WERI-Rb-1 (cell line): Measurements from ENCODE around the gene AXL.

Source experiments
- DNase-seq: peaks from one replicate; pipeline ENCODE4 v3.0.0-alpha.2; 2020
- H3K27ac ChIP-seq: fragments of 250-450 bp; sonication (Bioruptor Pico); 2 replicates; pipeline ENCODE4 v1.5.1; 2020; ENCODE audit warnings: mild to moderate bottlenecking, moderate library complexity
- H3K27me3 ChIP-seq: fragments of 250-450 bp; sonication (Bioruptor Pico); 2 replicates; pipeline ENCODE4 v1.5.1; 2021; ENCODE audit warnings: mild to moderate bottlenecking, low read depth, moderate library complexity; ENCODE audit not compliant: insufficient read depth, severe bottlenecking
- H3K36me3 ChIP-seq: fragments of 250-450 bp; sonication (Bioruptor Pico); 2 replicates; pipeline ENCODE4 v1.5.1; 2020; ENCODE audit warnings: mild to moderate bottlenecking, moderate library complexity
- H3K4me3 ChIP-seq: 2 replicates; pipeline ENCODE4 v1.5.1; 2011; ENCODE audit warnings: low read depth, mild to moderate bottlenecking, control low read depth, low read length
- H3K9me3 ChIP-seq: fragments of 250-450 bp; sonication (Bioruptor Pico); 2 replicates; pipeline ENCODE4 v1.5.1; 2021; ENCODE audit warnings: mild to moderate bottlenecking, moderate library complexity; ENCODE audit not compliant: severe bottlenecking
- TF ChIP-seq, protein P1 (sequence below): IDR thresholded peaks from 2 replicates; pipeline ENCODE4 v1.5.1; 2011; ENCODE audit warnings: low read depth, mild to moderate bottlenecking, control low read depth, inconsistent platforms, low read length

AXL gene

DNA sequence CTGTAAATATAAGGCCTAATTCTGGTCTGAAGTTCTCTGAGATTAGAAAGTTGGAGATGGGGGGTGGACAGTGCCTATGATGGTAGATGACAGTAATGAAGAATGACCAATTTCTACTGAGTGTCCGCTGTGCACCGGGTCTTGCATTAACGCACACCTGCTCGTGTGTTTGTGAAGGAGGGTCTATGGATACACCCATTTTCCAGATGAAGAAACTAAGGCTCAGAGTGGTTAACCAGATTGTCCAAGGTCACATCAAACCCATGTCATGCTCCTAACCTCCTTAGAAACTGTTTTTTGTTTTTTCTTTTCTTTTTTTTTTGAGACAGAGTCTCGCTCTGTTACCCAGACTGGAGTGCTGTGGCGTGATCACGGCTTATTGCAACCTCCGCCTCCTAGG, 13.7 kb downstream of the AXL start:
- H3K27me3 ChIP-seq = no peaks in the 10 kb centered on the region
- no peak overlapping the region for H3K4me3 ChIP-seq
- no peak overlapping the region for H3K27ac ChIP-seq
- H3K9me3 ChIP-seq = no peaks in the 10 kb centered on the region
- no peak for DNase-seq
- no peaks in the 10 kb centered on the region for H3K36me3 ChIP-seq
- TF ChIP-seq, protein P1, sequence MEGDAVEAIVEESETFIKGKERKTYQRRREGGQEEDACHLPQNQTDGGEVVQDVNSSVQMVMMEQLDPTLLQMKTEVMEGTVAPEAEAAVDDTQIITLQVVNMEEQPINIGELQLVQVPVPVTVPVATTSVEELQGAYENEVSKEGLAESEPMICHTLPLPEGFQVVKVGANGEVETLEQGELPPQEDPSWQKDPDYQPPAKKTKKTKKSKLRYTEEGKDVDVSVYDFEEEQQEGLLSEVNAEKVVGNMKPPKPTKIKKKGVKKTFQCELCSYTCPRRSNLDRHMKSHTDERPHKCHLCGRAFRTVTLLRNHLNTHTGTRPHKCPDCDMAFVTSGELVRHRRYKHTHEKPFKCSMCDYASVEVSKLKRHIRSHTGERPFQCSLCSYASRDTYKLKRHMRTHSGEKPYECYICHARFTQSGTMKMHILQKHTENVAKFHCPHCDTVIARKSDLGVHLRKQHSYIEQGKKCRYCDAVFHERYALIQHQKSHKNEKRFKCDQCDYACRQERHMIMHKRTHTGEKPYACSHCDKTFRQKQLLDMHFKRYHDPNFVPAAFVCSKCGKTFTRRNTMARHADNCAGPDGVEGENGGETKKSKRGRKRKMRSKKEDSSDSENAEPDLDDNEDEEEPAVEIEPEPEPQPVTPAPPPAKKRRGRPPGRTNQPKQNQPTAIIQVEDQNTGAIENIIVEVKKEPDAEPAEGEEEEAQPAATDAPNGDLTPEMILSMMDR = no peak

DNA sequence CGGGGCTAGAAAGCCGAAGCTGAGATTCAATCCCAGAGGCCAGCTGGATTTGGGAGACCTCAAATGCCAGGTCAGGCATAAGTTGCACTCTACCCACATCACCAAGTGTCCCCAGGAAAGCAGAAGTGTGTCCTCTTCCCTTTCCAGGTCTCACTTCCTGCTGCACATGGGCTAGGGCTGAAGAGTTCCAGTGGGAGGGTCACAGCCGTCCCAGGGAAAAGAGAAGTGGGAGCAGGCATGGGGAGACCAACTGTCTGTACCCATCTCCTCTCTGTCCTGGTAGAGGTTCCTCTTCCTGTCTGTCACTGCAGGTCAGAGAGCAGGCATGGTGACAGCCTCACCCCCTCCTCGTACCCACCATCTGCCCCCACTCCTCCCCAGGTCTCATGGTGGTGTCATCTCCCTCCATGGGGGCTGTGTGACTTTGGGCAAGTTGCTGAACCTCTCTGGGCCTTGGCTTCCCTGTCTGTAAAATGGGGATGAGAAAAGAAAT, 14.8 kb downstream of the AXL start:
- Histone ChIP-seq H3K36me3 (no peaks in the 10 kb centered on the region), H3K9me3 (no peaks in the 10 kb centered on the region), H3K27ac (no peak overlapping the region), H3K27me3 (no peaks in the 10 kb centered on the region), H3K4me3 (no peak overlapping the region)
- no peak for DNase-seq
- TF ChIP-seq, protein P1 = no peak

DNA sequence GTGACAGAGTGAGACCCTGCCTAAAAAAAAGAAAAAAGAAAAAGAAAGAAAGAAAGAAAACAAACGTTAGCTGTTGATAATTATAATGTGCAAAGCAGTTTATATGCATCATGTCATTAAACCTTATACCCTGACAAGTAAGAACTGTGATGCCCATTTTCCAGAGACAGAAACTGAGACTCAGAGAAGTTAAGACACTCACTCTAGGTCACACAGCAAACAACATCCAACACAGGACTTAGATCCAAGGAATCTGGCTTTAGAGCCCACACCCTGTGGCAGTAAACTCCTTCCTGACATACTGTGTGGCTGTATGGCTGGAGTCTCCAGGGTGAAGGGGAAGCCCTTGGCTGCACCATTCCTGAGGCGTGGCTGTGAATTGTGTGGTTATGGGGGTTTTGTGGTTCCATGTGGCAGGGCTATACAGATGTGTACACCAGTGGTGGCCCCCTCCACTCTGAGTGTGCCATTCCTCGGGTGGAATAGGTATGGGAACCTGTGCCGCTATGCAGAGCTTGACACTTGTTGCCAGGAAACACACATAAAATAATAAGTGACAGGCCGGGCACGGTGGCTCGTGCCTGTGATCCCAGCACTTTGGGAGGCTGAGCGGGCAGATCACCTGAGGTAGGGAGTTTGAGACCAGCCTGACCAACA, 15.6 kb downstream of the AXL start:
- no peaks in the 10 kb centered on the region for H3K9me3 ChIP-seq
- H3K36me3 ChIP-seq = no peaks in the 10 kb centered on the region
- no peaks in the 10 kb centered on the region for H3K27me3 ChIP-seq
- H3K4me3 ChIP-seq = no peak overlapping the region
- H3K27ac ChIP-seq = no peak overlapping the region
- TF ChIP-seq, protein P1 = no peak
- DNase-seq = no peak

DNA sequence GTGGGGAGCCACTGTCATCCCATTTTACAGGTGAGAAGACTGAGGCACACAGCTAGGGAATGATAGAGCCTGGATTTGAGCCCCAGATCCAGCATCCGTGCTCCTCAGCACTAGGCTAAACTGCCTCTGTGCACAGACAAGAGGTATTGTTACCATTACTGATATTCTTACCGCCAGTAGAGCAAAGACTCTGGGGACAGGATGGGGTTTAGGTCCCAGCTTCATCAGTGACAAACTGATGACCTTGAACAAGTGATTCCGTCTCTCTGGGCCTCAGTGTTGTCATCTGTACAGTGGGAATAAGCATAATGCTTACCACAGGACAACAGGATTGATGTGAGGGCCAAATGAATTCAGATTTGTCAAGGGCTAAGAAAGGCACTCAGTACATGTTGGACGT, 16.5 kb downstream of the AXL start:
- DNase-seq = no peak
- H3K27me3 ChIP-seq = no peaks in the 10 kb centered on the region
- TF ChIP-seq, protein P1 = no peak
- H3K27ac ChIP-seq = no peak overlapping the region
- H3K36me3 ChIP-seq = no peaks in the 10 kb centered on the region
- H3K9me3 ChIP-seq = no peaks in the 10 kb centered on the region
- H3K4me3 ChIP-seq = no peak overlapping the region

DNA sequence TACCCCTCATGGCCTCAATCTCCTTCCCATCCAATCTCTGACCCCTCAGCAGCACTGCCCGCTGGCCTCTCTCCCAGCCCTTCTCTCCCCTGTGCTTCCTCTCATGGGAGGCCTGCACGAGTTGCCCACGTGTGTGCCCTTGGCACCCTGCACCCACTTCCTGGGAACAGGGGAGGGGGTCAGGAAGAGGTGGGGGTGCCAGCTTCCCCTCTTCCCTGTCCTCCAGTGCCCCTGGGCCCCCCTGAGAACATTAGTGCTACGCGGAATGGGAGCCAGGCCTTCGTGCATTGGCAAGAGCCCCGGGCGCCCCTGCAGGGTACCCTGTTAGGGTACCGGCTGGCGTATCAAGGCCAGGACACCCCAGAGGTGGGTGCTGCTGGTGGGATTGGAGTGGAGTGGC, 19.2 kb downstream of the AXL start:
- Histone ChIP-seq H3K36me3 (no peaks in the 10 kb centered on the region), H3K27me3 (no peaks in the 10 kb centered on the region), H3K9me3 (no peaks in the 10 kb centered on the region), H3K27ac (no peak overlapping the region), H3K4me3 (no peak overlapping the region)
- no peak for DNase-seq
- TF ChIP-seq, protein P1 = no peak

DNA sequence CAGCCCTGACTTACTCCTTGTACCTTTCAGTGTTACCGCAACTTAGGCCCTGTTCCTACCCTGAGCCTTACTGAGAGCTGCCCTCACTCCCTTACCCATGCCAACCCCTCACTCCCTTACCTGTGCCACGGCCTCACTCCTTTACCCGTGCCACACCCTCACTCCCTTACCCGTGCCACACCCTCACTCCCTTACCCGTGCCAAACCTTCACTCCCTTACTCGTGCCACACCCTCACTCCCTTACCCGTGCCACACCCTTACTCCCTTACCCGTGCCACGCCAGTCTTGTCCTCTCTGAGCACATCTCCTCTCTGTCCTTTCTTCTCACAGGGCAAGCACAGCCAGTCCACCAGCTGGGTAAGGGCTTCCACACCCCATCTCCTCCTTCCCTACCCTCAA, 20.3 kb downstream of the AXL start:
- Histone ChIP-seq H3K4me3 (no peak overlapping the region), H3K27me3 (no peaks in the 10 kb centered on the region), H3K9me3 (no peaks in the 10 kb centered on the region), H3K36me3 (no peaks in the 10 kb centered on the region), H3K27ac (no peak overlapping the region)
- no peak for DNase-seq
- TF ChIP-seq, protein P1 = no peak
